Measurements from ENCODE around the gene B3GNT3.
"Not testable (repeated sequence)": the region's sequence is repeated elsewhere in the genome, so short reads cannot be mapped to it uniquely, and the experiment has no call there.

The B3GNT3 gene

GRCh38 chr19:17796013-17796837 is 1.3 kb downstream of the B3GNT3 start:
- TF ChIP-seq CTCF (IDR thresholded peaks at IDR 0.05; ENCODE audit: insufficient read depth, low read length, missing control alignments), result no peak
- H3K4me3 ChIP-seq (ENCODE audit: low read depth, low read length), result no peak overlapping the region
- DNase-seq (ENCODE audit: low read depth, low spot score), result no peak
- CTCF ChIA-PET, result interaction anchor here (0.7 to 1.3 kb wide), 3 partner anchors 11 to 223 kb away, joined by 3 read pairs; no protein-coding TSS in a partner anchor
- POLR2A ChIA-PET, result no interaction called here

- DNase-seq (ENCODE audit: low read depth, low spot score), result no peak
- TF ChIP-seq CTCF (IDR thresholded peaks at IDR 0.05; ENCODE audit: insufficient read depth, low read length, missing control alignments), result no peak
- ChIA-PET CTCF (interaction anchor here (0.7 to 1.3 kb wide), 3 partner anchors 11 to 223 kb away, joined by 3 read pairs; no protein-coding TSS in a partner anchor), POLR2A (no interaction called here)
- H3K4me3 ChIP-seq (ENCODE audit: low read depth, low read length), result no peak overlapping the region
Measured at GRCh38 chr19:17796838-17797423, 2.0 kb downstream of the B3GNT3 start.

GRCh38 chr19:17797424-17798201 is 2.7 kb downstream of the B3GNT3 start:
- CTCF ChIA-PET, result interaction anchor here (0.7 to 1.7 kb wide), 3 partner anchors 13 to 224 kb away, joined by 3 to 5 read pairs (median 3); no protein-coding TSS in a partner anchor
- no peak overlapping the region for H3K4me3 ChIP-seq (ENCODE audit: low read depth, low read length)
- DNase-seq (ENCODE audit: low read depth, low spot score), result no peak
- POLR2A ChIA-PET, result no interaction called here
- no peak for TF ChIP-seq CTCF (IDR thresholded peaks at IDR 0.05; ENCODE audit: insufficient read depth, low read length, missing control alignments)

GRCh38 chr19:17798599-17798998 is 3.7 kb downstream of the B3GNT3 start:
- CTCF ChIA-PET, result interaction anchor here (0.7 to 1.7 kb wide), 2 partner anchors 14 to 42 kb away, joined by 3 to 5 read pairs; no protein-coding TSS in a partner anchor
- H3K4me3 ChIP-seq (ENCODE audit: low read depth, low read length); POLR2A ChIA-PET; DNase-seq (ENCODE audit: low read depth, low spot score): not testable (repeated sequence)

GRCh38 chr19:17802137-17802858 is 7.4 kb downstream of the B3GNT3 start:
- H3K4me3 ChIP-seq (ENCODE audit: low read depth, low read length), result no peak overlapping the region
- ChIA-PET POLR2A (no interaction called here), CTCF (interaction anchor here (0.8 to 1.2 kb wide), 2 partner anchors 17 to 18 kb away, joined by 3 to 5 read pairs; no protein-coding TSS in a partner anchor)
- DNase-seq (ENCODE audit: low read depth, low spot score), result no peak
- TF ChIP-seq CTCF (IDR thresholded peaks at IDR 0.05; ENCODE audit: insufficient read depth, low read length, missing control alignments), result no peak

GRCh38 chr19:17803264-17803896 is 8.4 kb downstream of the B3GNT3 start:
- ChIA-PET CTCF (interaction anchor here (0.8 kb wide), 1 partner anchor 19 kb away, joined by 3 read pairs; no protein-coding TSS in a partner anchor), POLR2A (interaction anchor here (0.7 kb wide), 1 partner anchor 433 kb away, joined by 3 read pairs; no protein-coding TSS in a partner anchor)
- TF ChIP-seq CTCF (IDR thresholded peaks at IDR 0.05; ENCODE audit: insufficient read depth, low read length, missing control alignments), result no peak
- no peak overlapping the region for H3K4me3 ChIP-seq (ENCODE audit: low read depth, low read length)
- no peak for DNase-seq (ENCODE audit: low read depth, low spot score)

Measured in AG04449 (cell line).